Smooth muscle cell of the brain vasculature (primary cell): ENCODE measurements around the gene GRB7.
"Not testable (repeated sequence)": the region's sequence is repeated elsewhere in the genome, so short reads cannot be mapped to it uniquely, and the experiment has no call there.

Experiments used
- DNase-seq: peaks from one replicate; pipeline ENCODE4 v3.0.0-alpha.2; 2012; ENCODE audit warnings: low read depth, low spot score

GRB7 gene

DNA sequence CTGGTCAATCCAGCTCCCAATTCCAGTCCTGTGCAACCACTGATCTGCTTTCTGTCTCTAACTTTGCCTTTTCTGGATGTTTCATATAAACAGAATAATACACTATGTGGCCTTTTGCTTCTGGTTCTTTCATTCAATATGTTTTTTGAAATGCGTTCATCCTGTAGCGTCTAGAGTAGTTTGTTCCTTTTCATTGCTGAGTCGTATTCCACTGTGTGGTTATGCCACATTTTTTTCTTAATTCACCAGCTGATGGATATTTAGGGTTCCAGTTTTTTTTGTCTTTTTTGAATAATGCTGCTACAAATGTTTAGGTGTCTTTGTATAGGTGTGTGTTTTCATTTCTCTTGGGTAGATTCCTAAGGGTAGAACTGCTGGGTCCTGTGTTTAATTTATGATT is 5.2 kb upstream of the GRB7 start:
- DNase-seq, result no peak

DNA sequence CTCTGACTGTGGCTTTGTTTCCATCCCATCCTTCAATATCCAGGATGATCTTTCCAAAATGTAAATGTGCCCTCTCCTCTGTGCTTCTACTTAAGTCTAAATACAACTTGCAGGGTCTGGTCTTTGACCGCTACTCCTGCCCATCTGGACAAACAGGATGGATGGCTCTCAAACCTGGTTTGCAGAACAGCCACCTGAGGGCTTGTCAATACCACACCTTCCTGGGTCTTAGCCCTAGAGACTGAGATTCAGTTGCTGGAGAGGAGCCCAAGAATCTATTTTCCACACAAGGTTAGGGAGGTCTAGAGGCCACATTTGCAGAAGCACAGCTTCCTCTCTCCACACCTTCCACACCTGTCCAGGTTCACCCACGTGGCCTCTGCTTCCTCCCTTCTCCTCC is 1.9 kb upstream of the GRB7 start:
- no peak for DNase-seq

DNA sequence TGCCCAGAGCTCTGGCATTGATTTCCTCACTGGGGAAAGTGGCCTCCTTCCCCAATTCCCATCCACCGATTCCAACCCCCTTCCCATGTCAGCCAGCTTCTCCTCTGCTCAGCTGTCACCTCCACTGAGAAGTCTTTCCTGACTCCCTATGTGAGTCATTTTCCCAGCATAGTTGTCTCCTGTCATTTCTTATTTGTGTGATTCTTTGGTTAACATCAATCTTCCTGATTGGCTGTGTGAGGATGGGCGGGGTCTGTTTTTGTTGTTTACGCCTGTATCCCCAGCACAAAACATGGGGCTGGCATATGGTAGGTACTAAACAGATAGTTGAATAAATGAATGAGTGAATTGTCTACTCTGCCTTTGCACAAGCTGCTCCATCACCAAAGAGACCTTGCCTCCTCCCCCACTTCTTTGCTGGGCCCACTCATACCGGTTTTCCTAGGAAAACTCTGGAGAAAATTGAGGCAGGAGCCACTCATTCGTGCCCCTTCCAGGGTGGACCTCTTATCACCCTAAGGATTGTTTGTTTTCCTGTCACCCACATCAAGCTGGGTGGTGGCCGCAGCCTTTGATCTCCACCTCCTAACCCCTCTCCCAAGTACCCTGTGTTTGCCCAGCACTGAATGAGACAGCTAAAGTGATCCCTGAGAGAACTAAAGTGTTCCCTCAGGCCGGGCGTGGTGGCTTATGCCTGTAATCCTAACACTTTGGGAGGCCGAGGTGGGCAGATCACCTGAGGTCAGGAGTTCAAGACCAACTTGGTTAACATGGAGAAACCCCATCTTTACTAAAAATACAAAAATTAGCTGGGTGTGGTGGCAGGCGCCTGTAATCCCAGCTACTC is 1.2 kb upstream of the GRB7 start:
- DNase-seq, result no peak

DNA sequence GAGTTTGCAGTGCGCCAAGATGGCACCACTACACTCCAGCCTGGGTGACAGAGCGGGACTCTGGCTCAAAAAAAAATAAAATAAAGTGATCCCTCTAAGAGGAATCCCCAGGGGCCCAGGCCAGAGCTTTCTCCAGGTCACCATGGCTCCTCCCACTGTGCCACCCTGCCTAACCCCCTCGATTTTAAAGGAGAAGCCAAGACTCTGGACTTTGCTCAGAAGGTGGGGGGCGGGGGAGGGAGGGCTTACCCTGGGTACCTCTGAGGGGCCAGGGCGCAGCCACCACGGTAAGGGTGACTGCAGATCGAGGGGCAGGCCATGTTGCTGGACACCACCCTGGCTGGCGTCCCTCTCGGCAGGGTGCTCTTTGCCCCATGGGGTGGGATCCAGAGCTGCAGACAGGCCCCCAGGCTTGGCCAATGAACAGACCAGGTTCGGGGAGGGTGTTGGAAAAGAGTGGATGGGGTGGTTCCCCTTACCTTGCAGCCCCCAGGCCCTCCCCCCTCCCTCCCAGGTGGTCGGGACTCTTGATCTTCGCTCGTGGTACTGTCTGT is 455 bp upstream of the GRB7 start:
- DNase-seq, result no peak

DNA sequence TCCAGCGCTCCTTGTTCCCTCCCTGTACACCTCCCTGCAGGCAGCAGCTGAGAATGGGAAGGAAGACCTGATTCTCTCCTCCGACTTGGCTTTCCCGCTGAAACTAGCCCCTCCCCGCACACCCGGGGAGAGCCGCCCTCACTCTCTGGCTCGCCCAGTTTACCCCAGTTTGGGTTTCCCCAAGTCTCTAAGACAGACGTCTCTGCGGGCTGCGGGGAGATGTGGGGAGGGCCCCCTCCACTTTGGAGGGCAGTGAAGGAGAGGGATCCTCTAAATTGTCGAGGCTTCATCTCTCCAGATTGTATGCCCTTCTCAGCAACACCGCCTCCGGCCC is 797 bp downstream of the GRB7 start:
- no peak for DNase-seq

DNA sequence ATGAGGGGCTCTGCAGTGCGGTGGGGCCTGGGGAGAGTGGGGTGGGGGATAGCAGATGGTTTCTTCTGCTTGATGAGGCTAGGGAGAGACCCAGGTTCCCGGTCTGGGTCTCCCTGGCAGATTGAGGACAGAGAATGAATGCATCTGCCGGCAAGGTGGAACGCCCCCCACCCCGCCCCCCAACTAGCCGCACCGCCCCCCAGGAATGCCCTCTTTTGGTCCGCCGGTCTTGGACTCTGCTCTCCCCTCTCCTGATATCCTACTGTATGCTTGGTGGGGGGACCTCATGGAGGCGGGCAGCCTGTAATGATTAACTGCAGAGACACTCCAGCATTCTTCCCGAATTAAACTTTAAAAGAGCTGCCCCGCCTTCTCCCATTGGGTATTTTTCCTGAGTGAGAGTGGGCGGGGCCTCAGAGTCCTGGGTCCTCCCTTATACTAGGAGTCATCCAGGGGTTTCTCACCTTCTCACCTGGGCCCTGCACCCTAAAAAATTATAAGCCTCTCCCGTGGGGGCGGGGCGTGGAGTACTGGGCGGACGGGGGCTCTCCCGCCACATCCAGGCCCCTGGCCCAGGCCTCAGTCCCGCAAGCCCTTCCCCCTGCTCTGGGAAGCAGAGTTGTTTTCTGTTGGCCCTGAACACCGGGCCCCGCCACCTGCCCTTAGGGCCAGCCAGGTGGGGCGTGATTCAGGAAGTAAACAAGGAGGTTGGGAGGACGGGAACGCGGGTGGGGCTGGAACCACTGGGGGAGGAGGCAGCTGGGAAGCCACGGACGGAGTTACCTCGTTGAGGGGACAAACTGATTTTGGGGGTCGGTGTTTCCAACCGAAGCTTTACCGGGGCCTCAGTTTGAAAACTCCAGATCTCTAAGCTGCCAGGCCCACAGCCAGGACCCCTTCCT is 1.5 kb downstream of the GRB7 start:
- no peak for DNase-seq

DNA sequence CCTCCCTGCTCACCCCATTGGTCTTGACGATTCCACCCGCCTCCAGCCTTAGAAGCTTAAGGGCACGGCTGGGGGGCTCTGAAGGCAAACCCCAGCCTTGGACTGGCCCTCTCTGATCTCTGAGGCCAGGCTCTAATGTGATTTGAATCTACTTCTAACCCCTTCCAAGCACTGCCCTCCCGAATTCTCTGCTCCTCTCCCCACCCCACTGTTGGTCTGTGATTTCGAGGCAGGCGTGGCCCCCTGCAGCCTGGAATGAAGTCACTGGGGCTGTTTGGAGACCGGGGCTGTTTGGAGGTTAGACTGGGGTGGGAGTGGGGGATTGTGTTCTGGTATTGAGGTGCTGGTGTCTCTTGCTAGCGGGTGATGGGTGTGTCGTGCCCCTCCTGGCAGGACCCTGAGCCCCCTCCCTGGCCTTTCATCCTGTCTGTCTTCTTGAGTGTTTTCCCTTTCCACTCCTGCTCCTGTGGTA is 2.2 kb downstream of the GRB7 start:
- no peak for DNase-seq

DNA sequence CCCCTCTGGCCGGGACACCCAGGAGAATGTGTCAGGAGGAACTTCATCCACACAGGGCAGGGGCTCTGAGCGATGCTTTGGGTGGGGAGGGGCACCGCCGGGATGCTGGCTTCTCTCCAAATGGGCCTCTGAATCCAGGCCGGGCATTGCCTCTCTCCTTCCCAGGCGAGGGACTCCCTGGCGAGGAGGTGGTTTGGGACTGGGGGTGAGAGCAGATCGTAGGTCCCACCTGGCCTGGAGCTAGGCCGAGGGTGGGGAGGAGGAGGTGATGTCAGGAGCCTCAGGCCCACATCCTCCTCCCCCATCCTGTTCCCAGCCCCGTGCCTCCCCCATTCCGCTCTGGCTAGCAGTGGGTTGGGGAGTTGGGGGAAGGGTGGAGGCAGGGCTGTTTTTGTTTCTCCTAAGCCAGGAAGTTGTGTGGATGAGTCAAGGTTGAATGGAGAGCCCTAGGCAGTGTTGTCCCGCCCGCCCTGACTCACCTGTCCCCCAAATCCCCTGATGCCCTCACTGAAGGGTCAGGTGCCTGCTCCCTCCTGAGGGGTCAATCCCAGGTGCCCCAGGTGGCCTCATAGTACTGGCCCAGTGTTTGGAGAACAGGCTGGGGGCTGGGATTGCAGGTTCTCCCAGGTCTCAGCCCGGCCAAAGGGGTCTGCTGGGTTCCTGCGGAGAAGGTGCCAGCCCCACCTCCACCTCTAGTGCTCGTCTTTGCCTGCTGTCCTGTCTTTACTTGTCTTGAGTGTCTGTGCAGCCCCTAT is 2.8 kb downstream of the GRB7 start:
- DNase-seq, result no peak

DNA sequence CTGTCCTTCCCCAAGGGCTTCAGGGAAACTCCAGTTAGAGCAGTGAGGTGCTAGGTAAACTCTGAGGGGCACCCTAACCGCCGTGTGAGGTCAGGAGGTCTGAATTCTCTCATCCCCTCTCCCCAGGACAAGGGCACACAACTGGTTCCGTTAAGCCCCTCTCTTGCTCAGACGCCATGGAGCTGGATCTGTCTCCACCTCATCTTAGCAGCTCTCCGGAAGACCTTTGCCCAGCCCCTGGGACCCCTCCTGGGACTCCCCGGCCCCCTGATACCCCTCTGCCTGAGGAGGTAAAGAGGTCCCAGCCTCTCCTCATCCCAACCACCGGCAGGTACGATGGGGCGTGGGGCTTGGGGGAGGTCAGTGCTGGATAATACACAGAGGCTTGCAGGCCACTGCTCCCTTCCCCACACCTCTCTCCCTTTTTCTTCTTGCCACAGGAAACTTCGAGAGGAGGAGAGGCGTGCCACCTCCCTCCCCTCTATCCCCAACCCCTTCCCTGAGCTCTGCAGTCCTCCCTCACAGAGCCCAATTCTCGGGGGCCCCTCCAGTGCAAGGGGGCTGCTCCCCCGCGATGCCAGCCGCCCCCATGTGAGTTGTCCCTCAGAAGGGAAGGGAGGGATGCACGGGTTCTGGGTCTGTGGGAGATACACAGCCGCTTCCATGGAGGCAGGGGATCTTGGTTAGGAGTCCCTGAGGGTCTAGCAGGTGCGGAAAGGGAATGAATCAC is 4.6 kb downstream of the GRB7 start:
- no peak for DNase-seq

DNA sequence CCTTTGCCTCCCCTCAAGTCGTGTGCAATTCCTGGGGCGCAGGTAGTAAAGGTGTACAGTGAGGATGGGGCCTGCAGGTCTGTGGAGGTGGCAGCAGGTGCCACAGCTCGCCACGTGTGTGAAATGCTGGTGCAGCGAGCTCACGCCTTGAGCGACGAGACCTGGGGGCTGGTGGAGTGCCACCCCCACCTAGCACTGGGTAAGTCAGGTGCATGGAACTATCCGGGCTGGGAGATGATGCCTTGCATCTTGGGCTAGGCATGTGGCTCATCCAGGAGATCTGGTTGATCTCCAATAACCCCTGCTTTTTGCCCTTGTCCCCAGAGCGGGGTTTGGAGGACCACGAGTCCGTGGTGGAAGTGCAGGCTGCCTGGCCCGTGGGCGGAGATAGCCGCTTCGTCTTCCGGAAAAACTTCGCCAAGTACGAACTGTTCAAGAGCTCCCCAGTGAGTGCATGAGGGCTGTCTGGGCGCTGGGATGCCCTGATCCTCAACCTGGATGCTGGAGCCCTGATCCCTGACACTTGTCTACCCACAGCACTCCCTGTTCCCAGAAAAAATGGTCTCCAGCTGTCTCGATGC is 5.2 kb downstream of the GRB7 start:
- DNase-seq, result no peak

DNA sequence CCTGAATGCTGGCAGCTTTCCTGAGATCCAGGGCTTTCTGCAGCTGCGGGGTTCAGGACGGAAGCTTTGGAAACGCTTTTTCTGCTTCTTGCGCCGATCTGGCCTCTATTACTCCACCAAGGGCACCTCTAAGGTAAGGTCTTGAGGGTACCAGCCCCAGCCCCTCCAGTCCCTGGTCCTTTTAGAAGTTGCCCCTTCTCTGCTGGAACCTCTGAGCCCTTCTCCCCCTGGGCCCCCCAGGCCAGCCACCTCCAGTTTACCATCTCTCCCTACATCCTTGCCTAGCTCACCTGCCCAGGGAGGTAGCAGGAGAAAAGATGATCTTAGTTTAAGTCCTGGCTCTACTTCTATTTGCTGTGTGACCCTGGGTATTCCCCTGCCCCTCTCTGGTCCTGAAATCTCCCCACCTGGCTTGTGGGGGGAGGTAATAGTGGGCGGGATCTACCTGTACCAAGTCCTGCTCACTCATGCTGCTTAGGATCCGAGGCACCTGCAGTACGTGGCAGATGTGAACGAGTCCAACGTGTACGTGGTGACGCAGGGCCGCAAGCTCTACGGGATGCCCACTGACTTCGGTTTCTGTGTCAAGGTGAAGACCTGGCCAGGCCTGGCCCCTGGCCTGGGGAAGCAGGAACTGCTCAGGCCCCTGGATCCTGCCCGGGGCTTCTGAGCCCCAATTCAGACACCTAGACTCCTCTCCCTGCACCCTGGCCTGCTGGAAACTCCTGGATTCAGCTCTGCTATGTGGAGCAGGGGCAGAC is 6.5 kb downstream of the GRB7 start:
- DNase-seq, result no peak

DNA sequence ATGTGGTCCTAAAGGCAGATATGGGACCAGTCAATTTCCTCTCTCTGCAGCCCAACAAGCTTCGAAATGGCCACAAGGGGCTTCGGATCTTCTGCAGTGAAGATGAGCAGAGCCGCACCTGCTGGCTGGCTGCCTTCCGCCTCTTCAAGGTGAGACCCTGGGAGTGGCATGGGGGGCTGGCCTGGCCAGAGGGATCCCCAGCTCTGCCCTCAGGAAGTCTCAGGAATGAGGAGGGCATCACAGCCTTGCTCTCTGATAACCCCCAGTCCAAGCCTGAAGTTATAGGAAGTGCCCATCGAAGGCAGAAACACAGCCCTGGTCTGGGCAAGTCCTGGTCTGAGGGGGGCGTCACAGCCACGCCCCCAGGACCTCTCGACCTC is 7.1 kb downstream of the GRB7 start:
- DNase-seq, result no peak

DNA sequence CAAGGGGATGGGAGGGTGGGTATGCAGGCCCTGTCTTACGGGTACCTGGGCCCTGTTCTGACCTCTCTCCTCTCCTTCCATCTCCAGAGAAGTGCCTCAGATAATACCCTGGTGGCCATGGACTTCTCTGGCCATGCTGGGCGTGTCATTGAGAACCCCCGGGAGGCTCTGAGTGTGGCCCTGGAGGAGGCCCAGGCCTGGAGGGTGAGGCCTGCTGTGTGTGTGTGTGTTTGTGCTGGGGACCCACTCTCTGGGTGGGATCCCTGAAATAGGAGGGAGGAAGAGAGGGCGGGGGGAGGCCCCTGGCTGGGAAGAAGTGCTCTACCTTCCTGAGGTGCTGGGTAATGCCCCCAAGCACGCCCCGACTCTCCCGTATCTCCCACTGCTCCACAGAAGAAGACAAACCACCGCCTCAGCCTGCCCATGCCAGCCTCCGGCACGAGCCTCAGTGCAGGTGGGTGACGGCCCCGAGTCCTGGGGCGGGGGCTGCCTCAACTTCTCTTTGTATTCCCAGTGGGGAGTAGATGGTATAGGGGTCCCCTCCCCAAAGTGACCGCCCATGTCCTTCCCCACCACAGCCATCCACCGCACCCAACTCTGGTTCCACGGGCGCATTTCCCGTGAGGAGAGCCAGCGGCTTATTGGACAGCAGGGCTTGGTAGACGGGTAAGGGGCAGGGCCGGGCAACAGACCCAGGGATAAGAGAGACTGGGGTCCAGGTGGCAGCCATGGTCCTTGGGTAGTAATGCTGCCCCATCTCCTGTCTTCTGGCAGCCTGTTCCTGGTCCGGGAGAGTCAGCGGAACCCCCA is 7.8 kb downstream of the GRB7 start:
- no peak for DNase-seq

DNA sequence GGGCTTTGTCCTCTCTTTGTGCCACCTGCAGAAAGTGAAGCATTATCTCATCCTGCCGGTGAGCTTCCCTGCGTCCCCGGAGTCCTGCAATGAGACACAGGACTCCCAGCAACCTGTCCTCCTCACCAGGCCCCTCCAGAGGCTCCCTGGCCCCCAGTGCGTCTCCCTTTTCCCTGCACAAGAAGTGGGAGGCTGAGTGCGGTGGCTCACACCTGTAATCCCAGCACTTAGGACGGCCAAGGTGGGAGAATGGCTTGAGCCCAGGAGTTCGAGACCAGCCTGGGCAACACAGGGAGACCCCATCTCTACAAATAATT is 8.4 kb downstream of the GRB7 start:
- DNase-seq, result no peak

DNA sequence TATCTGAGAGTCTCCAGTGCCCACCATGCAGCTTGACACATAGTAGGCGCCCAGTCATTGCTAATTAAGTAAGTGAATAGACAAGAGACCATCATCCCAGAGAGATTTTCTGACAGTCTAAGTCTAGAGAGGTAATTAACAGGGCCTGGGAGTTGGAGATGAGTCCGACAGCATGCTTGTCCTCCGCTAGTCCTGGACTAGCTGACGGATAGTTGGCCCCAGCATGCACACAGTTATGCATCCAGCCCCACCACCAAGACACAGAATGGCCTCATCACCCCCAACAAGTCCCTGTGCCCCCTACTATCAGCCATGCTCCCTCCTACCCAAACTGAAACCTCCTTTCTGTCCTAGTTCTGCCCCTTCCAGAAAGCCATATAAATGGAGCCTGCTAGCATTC is 10.0 kb downstream of the GRB7 start:
- no peak for DNase-seq

DNA sequence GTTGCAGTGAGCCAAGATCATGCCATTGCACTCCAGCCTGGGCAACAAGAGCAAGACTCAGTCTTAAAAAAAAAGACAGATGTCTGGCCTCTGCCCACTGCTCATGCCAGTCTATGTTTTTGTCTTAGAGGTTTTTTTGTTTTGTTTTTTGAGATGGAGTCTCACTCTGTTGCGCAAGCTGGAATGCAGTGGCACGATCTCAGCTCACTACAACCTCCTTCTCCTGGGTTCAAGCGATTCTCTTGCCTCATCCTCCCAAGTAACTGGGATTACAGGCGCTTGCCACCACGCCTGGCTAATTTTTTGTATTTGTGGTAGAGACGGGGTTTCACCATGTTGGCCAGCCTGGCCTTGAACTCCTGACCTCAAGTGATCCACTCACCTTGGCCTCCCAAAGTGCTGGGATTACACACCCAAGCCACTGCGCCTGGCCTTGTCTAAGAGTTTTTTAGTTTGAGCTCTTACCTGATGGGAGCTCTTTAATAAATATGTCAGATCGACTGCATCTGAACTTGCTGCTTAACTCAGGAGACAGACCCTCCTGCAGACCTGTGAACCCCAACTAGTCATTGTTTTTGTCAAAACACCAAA is 10.8 kb downstream of the GRB7 start:
- DNase-seq, result not testable (repeated sequence)

DNA sequence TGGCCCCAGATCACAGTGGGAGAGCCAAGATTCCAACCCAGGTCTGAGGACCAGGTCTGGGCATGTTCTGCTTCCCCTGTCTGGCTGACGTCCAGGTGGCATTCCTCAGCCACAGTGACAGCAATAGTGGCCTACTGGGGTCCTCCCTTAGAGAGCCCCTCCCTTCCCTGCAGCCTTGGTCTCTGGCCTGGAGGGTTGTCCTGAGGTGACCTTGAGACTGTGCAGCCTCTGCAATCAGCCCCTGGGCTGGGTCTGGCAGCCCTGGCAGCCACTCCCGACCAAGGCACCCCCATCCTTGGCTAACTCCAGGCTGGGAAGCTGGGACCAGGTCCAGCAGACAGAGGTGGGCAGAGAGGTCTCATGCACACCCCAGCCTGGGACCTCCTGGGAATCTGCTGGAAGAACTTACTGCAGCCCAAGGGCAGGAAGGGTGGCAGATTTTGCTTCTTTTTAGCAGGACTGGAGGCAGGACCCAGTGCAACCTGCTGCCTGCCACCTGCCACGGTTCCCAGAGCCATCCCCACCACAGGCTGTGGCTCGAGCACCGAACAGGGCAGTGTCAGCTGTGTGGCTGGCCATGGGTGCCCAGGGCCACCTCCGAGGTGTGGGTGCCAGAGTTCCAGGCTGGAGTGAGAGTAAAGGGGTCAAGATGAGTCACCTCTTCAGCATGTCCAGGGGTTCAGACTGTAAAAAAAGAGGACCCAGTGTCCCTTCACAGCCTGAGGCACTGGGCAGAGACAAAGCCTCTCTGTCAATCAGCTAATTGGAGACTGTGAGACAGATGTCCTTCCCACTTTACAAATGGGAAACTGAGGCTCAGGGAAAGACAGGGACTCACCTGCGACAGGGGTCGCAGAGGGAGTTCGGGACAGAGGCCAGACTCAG is 12.6 kb downstream of the GRB7 start:
- DNase-seq, result no peak

DNA sequence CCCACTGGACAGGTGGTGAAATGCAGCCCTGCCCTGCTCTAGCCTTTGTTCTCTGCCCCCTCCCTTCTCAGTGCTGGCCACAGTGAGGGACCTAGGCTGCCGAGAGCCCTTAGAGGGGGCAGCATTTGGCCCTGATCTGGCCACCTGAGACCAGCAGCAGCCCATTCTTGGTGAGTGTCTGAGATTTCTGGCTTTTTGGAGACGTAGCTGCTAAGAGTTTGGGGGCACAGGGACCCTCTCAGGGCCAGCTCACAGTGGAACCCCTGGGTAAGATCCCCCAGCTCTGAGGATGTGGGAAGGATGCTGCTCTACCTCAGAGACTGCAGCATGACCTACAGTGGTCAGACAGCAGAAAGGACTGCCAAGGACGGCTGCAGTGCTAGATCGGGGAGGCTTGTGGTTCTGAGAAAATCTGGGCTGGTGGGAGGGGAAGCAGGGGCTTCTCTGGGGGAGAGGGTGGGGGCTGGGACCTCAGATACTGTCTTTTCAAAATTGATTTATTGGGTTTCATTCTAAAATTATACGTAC is 13.3 kb downstream of the GRB7 start:
- DNase-seq, result no peak
